Adipose tissue (tissue), 3 donors: ENCODE data around the gene SPECC1L. TPM values are rescaled to one million over a fixed set of nuclear protein-coding genes. Genes with fewer than 3 reads are reported as not detected.
"Not testable (repeated sequence)": the region's sequence is repeated elsewhere in the genome, so short reads cannot be mapped to it uniquely, and the experiment has no call there.

Source experiments
- H3K27ac ChIP-seq: one replicate; pipeline ENCODE4 v1.5.1; 2013; ENCODE audit warnings: low read depth, low read length
- WGBS, 3 donors: extraction: QIAGEN DNeasy Blood & Tissue Kit; methylation state at CpG; one replicate each; pipeline ENCODE4 v1.1.7; 2013; 5-methylcytosine and 5-hydroxymethylcytosine counted together
- polyA plus RNA-seq, 3 donors: library from polyadenylated mRNA; stranded (reverse); fragments of 200-250 nt; gene quantifications; one replicate each; pipeline ENCODE4 v1.2.3, GENCODE V29; 2013
- donor health status: healthy with polysubstance abuse.
- donor health status: Bipolar disorder and iron deficiency.
- donor health status: healthy.

SPECC1L gene, protein sequence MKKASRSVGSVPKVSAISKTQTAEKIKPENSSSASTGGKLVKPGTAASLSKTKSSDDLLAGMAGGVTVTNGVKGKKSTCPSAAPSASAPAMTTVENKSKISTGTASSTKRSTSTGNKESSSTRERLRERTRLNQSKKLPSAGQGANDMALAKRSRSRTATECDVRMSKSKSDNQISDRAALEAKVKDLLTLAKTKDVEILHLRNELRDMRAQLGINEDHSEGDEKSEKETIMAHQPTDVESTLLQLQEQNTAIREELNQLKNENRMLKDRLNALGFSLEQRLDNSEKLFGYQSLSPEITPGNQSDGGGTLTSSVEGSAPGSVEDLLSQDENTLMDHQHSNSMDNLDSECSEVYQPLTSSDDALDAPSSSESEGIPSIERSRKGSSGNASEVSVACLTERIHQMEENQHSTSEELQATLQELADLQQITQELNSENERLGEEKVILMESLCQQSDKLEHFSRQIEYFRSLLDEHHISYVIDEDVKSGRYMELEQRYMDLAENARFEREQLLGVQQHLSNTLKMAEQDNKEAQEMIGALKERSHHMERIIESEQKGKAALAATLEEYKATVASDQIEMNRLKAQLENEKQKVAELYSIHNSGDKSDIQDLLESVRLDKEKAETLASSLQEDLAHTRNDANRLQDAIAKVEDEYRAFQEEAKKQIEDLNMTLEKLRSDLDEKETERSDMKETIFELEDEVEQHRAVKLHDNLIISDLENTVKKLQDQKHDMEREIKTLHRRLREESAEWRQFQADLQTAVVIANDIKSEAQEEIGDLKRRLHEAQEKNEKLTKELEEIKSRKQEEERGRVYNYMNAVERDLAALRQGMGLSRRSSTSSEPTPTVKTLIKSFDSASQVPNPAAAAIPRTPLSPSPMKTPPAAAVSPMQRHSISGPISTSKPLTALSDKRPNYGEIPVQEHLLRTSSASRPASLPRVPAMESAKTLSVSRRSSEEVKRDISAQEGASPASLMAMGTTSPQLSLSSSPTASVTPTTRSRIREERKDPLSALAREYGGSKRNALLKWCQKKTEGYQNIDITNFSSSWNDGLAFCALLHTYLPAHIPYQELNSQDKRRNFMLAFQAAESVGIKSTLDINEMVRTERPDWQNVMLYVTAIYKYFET
- polyA plus RNA-seq = 10 to 100 TPM in 2 of 3 donors, 1 to 10 TPM in 1; 8.8 to 14.7 (median 10.2) TPM

DNA sequence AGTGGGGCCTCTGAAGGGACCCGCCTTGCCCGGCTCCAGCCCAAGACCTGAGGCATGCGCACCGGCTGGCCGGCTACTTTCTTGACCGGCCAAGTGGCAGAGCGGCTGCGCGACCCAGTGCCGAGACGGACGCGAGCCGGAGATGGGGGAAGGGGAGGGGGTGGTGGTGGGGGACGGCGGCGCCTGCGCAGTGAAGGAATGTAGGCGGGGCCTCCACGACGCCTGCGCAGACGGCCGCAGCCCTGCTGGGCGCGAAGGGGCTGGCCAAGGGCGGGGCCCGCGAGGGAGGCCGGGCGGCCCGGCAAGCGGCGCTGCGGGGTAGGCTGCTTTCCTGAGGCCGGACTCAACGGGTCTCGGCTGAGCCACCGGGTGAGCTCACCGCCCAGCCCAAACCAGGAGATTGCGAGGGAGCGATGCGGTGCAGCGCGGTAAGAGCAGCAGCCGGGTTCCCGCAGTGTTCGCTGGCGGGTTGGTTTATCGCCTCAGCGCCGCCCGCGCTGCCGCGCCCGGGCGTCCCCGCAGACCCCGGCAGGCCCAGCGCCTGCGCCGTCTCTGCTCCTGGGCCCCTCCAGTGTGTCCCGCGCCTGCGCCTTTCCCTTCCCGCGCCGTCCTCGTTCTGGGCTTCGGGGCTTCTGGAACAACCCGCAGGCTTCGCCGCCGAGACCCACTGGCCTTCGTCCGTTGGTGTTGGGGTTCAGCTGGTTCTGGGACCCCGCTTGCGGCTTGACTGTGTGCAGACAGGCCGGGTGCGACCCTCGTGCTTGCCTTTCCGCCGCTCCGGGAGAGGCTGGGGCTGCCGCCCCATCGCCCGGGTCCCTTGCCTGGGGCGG, at the start of gene SPECC1L:
Gene SPECC1L (plus strand): TSS at position 276 of the 830 bp plus-strand sequence. CDS start 31,401 bp downstream, outside the sequence.
- peak within 1 kb of the TSS; percentile 92 for H3K27ac ChIP-seq
- 0% methylated on average over 65 to 89 of the region's 89 CpGs for WGBS, 3 donors

DNA sequence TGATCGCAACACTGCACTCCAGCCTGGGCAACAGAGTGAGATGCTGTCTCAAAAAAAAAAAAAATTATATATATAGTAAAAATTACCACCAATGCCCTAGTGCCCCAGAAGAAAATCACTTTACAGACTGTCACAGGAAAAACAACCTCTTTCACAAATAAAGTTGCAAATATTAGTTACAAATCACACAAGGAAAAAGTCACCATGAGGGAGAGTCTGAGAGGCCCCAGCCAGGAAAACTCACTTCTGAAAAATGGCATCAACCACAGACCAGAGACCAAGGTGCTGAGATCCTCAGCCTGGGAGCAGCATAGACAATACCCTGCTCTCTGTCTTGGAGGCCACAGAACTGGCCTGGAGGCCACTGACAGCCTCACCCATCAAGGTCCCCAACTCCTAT, 46.2 kb upstream of the SPECC1L start:
- no peak overlapping the region for H3K27ac ChIP-seq
- WGBS, 3 donors = 97 to 100% (median 100%) methylated on average over 1 of the region's 1 CpG

DNA sequence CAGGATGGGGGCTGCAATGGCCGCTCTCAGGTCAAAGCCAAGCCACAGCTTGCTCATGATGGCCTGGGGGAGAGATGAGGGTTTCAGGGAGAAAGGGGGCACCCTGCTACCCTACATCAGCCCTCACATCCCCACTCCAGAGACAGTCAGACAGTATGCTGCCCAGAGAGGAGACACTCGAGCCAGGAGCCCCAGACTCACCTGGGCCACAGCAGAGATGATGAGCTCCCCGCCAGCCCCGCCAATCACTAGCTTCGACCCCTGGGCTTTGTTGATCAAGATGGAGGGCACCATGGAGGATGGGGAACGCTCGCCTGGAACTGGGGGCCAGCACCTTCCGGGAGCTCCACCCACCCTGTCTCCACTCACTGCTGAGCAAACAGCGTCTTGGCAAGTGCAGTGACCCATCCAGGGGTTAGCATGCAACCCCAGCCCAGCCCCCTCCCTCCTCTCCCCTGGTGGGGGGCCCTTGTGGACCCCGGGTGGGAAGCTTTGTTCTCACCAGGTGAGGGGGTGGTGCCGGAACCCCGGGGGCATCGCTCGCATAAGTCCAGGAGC, 45.5 kb upstream of the SPECC1L start:
- whole genome bisulfite sequencing, 3 donors = 83 to 92% (median 91%) methylated on average over 14 of the region's 14 CpGs

DNA sequence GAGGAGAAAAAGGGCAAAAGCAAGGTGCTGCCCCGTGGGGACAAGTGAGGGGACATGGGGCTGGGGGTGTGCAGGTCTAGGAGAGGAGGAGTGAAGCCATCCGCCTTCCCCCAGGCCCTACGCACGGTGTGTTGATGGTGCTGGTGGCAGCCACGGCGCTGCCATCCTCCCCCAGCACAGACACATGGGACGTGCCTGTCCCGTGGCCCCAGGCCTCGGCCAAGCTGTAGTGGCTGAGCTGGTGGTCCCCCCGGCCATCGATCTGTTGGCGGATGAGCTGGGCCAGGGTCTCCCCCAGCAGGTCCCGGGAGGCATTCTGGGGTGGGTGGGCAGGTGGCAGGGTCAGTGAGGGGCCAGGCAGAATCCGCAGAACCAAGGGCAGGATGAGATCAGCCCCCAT, 44.7 kb upstream of the SPECC1L start:
- no peak overlapping the region for H3K27ac ChIP-seq
- 94 to 97% (median 97%) methylated on average over 13 to 14 of the region's 14 CpGs for WGBS, 3 donors

More for the DNA sequence above, 45.5 kb upstream of the SPECC1L start:
- no peak overlapping the region for H3K27ac ChIP-seq

DNA sequence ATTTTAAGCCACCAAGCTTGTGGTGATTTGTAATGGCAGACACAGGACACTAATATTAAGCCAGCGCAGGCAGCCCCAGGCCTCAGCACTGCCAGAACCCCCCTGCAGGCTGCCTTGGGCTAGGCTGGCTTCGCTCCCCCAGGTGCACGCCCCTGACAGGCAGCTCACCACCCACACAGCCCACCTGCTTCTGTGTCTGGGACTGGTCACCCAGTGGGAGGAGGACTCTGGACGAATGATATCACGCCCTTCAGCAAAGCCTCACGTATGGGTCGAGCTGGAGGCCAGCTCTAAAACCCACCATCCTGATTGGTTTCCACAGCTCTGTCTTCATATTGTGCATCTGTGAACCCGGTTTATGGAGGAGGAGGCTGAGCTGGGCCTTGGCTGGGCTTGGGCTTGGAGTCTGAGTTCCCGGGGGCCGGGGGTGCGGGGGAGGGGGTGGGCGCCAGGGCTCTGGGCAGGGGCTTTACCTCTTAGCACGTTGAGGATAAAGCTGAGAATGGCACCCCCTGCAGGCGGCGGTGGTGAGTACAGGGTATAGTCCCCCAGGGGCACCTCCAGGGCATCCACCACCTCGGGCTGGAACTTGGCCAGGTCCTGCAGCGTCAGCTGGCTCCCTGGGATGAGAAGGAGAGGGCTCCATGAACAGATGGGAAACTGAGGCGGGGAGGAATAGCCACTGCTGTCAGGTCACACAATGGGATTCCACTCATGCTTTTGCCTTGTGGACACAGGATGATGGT, 39.5 kb upstream of the SPECC1L start:
- WGBS, 3 donors = 44 to 63% (median 57%) methylated on average over 18 of the region's 18 CpGs
- no peak overlapping the region for H3K27ac ChIP-seq

DNA sequence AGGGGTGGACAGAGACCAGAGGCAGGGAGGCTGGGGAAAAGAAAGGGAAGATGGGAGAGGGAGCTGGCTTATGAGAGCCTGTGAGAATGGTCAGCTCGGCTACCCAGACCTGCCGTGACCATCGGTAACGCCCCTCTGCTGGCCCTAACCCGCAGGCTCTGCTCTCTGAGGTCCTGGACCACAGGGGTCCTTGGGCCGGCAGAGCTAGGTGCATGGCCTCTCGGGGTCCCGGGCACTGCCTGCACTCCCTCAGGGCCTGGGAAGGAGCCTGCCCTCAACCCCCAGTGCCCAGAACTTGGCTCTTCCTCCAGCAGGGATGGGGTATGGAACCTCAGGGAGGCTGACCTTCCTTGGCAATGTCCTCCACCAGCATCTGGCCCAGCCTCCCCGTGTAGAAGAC, 38.9 kb upstream of the SPECC1L start:
- H3K27ac ChIP-seq = no peak overlapping the region
- WGBS, 3 donors = 87 to 95% (median 91%) methylated on average over 9 of the region's 9 CpGs

DNA sequence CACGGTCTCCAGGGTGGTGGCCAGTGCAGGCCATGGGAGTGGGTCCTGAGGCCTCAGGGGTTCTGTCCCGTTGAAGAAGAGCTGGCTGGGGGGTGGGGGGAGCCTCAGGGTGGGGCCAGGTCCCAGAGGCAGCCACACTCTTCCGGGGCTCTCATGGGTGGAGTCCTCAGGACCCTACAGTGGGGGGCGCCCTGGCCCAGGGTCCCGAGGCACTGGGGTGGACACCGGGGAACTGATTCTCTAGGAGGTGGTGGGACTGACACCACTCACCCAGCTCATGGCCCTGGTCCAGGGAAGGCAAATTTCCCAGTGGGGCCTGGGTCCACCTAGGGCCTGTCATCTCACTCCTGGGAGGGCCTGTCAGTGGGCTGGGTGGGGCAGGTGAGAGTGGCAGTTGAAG, 38.5 kb upstream of the SPECC1L start:
- 87 to 97% (median 91%) methylated on average over 6 of the region's 6 CpGs for WGBS, 3 donors

DNA sequence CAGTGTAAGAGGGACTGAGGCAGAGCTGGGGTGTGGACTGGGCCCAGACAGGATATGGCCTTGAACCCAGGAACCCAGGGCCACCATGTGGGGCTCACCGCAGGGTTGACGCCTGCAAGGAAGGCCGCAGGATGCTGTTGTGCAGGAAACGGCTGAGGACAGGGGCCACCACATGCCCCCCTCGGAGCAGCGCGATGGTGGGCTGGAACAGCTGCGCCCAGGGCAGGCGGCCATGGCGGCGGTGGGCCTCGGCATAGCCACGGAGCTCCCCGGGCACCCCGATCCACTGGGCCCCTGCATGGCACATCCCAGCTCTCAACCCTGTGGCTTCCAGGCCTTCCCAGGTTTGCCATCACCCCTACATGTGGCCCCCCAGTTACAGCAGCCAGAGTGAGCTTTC, 37.9 kb upstream of the SPECC1L start:
- WGBS, 3 donors = 95 to 97% (median 95%) methylated on average over 14 to 15 of the region's 15 CpGs
- no peak overlapping the region for H3K27ac ChIP-seq

More for the DNA sequence above, 38.5 kb upstream of the SPECC1L start:
- H3K27ac ChIP-seq = no peak overlapping the region

DNA sequence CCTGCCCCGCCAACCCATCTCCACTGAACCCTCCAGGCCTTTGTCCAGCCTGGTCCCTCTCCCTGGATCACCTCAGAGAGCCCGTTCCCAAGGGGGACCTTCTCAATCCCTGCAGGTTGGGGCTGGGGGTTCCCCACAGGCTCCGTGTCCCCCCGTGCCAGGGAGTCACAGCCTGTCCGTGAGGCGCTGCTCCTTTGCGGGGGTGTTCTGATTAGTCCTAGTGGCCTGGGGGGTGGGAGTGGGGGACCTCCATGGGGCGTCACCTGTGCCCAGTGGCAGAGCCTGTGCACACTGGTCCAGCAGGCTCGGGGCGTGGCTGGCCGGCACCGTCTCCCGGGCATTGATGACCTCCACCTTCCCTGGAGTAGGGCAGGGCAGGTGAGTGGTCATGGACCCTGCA, 37.4 kb upstream of the SPECC1L start:
- 95 to 97% (median 96%) methylated on average over 13 of the region's 13 CpGs for WGBS, 3 donors
- no peak overlapping the region for H3K27ac ChIP-seq

DNA sequence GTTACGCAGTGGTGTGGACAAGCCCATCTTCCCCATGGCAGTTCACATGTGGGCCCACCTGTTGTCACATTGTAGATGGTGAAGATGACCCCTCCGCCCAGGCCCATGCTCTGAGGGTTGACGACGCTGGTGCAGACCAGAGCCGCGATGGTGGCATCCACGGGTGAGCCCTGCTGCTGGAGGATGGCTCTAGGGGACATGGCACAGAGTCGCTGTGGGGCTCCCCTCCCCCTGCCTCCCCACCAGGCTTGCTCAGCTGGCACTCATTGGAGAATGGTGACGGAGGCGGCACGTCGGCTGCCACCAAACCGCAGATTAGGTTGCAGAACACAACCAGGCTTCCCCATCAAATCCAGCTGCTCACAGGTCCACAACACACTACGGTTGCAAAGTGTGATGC, 36.8 kb upstream of the SPECC1L start:
- H3K27ac ChIP-seq = no peak overlapping the region
- WGBS, 3 donors = 89 to 98% (median 93%) methylated on average over 14 of the region's 14 CpGs

DNA sequence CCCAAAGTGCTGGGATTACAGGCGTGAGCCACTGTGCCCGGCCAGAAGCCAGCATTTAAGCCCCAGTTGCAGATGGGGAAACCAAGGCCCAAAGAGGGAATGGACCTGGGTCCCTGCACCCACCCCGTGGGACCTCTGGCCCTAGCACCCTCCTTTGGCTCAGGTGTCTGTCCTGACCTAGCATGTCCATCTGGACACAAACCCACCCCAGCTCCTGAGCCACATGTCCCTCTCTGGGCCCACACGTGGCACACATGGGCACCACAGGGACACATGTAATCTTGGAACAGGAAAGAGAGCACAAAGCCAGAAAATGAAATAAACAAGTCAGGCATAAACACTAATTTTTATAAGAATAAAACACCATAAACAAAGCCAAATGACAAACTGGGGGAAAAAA, 35.3 kb upstream of the SPECC1L start:
- H3K27ac ChIP-seq = no peak overlapping the region
- 92 to 94% (median 92%) methylated on average over 4 of the region's 4 CpGs for WGBS, 3 donors

DNA sequence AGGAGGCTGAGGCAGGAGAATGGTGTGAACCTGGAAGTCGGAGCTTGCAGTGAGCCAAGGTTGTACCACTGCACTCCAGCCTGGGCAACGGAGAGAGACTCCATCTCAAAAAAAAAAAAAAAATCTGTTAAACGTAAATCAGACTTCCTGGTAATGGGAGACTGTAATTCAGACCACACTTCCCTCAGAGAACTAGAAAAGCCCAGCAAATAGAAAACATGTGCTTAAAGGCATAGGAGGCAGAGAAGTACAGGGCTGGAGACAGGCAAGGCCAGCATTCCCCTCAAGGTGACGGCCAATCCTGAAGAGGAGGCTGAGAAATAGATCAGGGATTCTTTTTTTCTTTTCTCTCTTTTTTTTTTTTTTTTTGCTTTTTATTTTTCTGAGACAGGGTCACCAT, 34.0 kb upstream of the SPECC1L start:
- WGBS, 3 donors = 57 to 87% (median 85%) methylated on average over 4 of the region's 4 CpGs
- no peak overlapping the region for H3K27ac ChIP-seq

DNA sequence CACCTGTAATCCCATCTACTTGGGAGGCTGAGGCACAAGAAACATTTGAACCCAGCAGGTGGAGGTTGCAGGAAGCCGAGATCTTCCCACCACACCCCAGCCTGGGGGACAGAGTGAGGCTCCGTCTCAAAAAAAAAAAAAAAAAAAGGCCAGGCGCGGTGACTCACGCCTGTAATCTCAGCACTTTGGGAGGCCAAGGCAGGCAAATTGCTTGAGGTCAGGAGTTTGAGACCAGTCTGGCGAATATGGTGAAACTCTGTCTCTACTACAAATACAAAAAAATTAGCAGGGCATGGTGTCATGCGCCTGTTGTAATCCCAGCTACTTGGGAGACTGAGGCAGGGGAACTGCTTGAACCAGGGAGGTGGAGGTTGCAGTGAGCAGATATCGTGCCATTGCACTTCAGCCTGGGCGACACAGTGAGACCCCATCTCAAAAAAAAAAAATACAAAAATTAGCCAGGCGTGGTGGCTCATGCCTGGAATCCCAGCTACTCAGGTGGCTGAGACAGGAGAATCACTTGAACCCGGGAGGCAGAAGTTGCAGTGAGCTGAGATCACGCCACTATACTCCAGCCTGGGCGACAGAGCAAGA, 32.4 kb upstream of the SPECC1L start:
- WGBS, 3 donors = 94 to 97% (median 95%) methylated on average over 13 of the region's 13 CpGs
- not testable (repeated sequence) for H3K27ac ChIP-seq

DNA sequence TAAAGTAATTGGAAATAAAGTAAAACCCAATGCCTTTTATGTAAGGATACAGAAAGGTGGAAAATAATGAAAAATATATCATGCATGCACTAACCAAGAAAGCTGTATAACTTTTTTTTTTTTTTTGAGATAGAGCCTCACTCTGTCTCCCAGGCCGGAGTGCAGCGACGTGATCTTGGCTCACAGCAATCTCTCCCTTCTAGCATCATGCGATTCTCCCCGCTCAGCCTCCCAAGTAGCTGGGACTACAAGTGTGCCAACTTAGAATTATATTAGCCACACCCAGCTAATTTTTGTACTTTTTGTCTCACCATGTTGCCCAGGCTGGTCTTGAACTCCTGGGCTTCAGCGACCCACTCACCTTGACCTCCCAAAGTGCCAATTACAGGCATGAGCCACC, 30.2 kb upstream of the SPECC1L start:
- WGBS, 3 donors = 75 to 92% (median 80%) methylated on average over 6 of the region's 6 CpGs
- no peak overlapping the region for H3K27ac ChIP-seq

DNA sequence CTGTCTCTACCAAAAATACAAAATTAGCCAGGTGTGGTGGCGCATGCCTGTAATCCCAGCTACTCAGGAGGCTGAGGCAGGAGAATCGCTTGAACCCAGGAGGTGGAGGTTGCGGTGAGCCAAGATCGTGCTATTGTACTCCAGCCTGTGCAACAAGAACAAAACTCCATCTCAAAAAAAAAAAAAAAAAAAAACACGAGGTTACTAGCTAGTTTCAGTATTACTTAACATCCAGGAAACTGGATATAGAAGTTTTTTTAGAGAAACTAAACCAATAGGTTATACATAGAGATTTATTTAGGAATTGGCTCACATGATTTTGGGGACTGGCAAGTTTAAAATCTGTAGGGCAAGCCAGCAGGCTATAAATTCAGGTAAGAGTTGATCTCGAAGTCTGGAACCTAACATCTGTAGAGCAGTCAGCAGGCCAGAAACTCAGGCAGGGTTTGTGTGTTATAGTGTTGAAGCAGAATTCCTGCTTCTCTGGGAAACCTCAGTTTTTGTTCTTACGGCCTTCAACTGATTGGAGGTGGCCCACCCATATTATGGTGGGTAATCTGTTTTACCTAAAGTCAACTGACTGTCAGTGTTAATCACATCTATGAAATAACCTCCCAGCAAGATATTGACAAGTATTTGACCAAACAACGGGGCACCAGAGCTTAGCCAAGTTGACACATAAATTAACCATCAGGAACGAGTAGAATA, 29.5 kb upstream of the SPECC1L start:
- 81 to 89% (median 83%) methylated on average over 9 of the region's 9 CpGs for WGBS, 3 donors

DNA sequence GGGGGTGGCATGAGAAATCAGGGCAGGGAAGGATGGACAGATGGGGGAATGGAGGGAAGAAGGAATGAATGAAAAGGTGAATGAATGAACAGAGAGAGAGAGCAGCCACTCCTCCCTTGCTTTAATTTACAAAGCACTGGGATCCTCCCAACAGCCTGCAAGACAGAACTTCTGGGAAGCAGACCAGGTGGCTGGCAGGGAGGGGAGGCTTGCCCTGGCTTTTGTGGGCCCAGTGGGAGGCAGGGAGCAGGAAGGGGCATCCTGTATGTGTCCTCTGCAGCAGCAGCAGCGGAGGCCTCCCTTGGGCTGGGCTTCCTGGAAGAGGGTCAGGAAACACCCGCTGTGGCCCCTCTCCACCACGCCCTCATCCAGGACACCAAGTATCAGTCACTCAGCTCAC, 27.2 kb upstream of the SPECC1L start:
- H3K27ac ChIP-seq = not testable (repeated sequence)
- 26 to 50% (median 29%) methylated on average over 2 to 3 of the region's 3 CpGs for WGBS, 3 donors

More for the DNA sequence above, 29.5 kb upstream of the SPECC1L start:
- H3K27ac ChIP-seq = not testable (repeated sequence)
